B cell (primary cell): ENCODE measurements around the gene ACO1.

Experiments
- CTCF ChIP-seq: fragments of 200-600 bp; IDR thresholded peaks from one replicate; pipeline ENCODE4 v1.8.0; 2022; ENCODE audit warnings: antibody characterized with exemption, mild to moderate bottlenecking
- EZH2 ChIP-seq: IDR thresholded peaks from 2 replicates; pipeline ENCODE4 v1.6.1; 2012; ENCODE audit warnings: borderline replicate concordance, low read depth, mild to moderate bottlenecking, moderate library complexity, low read length; ENCODE audit not compliant: insufficient read depth, poor library complexity, severe bottlenecking

- TF ChIP-seq CTCF (no peak), EZH2 (no peak)
These were observed 79.3 kb downstream of the ACO1 start for GRCh38 chr9:32463500-32464293.
